22Rv1 (cell line): ENCODE measurements around the gene HSP90AA1.

ENCODE experiments used
- CTCF ChIP-seq: fragments of 450-650 bp; IDR thresholded peaks from 2 replicates; pipeline ENCODE4 v1.5.1; 2017; ENCODE audit warnings: mild to moderate bottlenecking
- ZFX ChIP-seq: fragments of 450-650 bp; IDR thresholded peaks from 2 replicates; pipeline ENCODE4 v1.6.1; 2017; ENCODE audit warnings: antibody characterized with exemption, borderline replicate concordance

- no peak for TF ChIP-seq CTCF
- TF ChIP-seq ZFX, result no peak
Measured at GRCh38 chr14:102097441-102098135, 10.7 kb upstream of the HSP90AA1 start.
